Osteoblast (primary cell): Measurements from ENCODE around the gene CDH4. TPM values are rescaled to one million over a fixed set of nuclear protein-coding genes. Genes with fewer than 3 reads are reported as not detected.

Experiments
- DNase-seq: peaks from one replicate; pipeline ENCODE4 v3.0.0; 2011; ENCODE audit warnings: low spot score, mixed read lengths; ENCODE audit not compliant: insufficient read length; ENCODE audit errors: missing footprints
- H2AFZ ChIP-seq: 2 replicates; pipeline ENCODE4 v1.6.0; 2011; ENCODE audit warnings: mild to moderate bottlenecking, low read length
- H3K27ac ChIP-seq: 2 replicates; pipeline ENCODE4 v1.5.1; 2011; ENCODE audit warnings: mild to moderate bottlenecking, low read depth, low read length, moderate library complexity
- H3K27me3 ChIP-seq: 2 replicates; pipeline ENCODE4 v1.6.0; 2012; ENCODE audit warnings: mild to moderate bottlenecking, control low read depth, inconsistent platforms, low read length, moderate library complexity; ENCODE audit not compliant: insufficient read depth
- H3K36me3 ChIP-seq: 2 replicates; pipeline ENCODE4 v1.5.1; 2011; ENCODE audit warnings: mild to moderate bottlenecking, low read length, control low read depth, moderate library complexity; ENCODE audit not compliant: insufficient read depth
- H3K4me1 ChIP-seq: 2 replicates; pipeline ENCODE4 v1.5.1; 2011; ENCODE audit warnings: mild to moderate bottlenecking, low read length, control low read depth, moderate library complexity; ENCODE audit not compliant: insufficient read depth
- H3K4me2 ChIP-seq: 2 replicates; pipeline ENCODE4 v1.6.0; 2011; ENCODE audit warnings: mild to moderate bottlenecking, low read length; ENCODE audit not compliant: insufficient read depth
- H3K4me3 ChIP-seq: fragments of 200-600 bp; sonication (generic); 3 replicates; pipeline ENCODE4 v1.5.1; 2012; ENCODE audit warnings: mild to moderate bottlenecking, low read length, inconsistent platforms; ENCODE audit not compliant: insufficient read depth
- H3K79me2 ChIP-seq: 2 replicates; pipeline ENCODE4 v1.6.0; 2012; ENCODE audit warnings: mild to moderate bottlenecking, low read length, control low read depth, inconsistent platforms; ENCODE audit not compliant: insufficient read depth
- H3K9me3 ChIP-seq: 2 replicates; pipeline ENCODE4 v1.5.1; 2011; ENCODE audit warnings: low read depth, low read length, control low read depth
- H4K20me1 ChIP-seq: 2 replicates; pipeline ENCODE4 v1.6.0; 2012; ENCODE audit warnings: mild to moderate bottlenecking, low read length, control low read depth; ENCODE audit not compliant: insufficient read depth
- total RNA-seq: library from RNA; depleted of rRNA; stranded (reverse); fragments of >200 nt; gene quantifications from 2 replicates; pipeline ENCODE4 v1.2.3, GENCODE V29; 2012
- TF ChIP-seq, protein P1 (sequence below): IDR thresholded peaks from 2 replicates; pipeline ENCODE4 v1.5.1; 2011; ENCODE audit warnings: mild to moderate bottlenecking, low read depth, low read length, moderate library complexity; ENCODE audit errors: extremely low read depth

The CDH4 gene
- total RNA-seq, 1 donor: 1.1 TPM

DNA sequence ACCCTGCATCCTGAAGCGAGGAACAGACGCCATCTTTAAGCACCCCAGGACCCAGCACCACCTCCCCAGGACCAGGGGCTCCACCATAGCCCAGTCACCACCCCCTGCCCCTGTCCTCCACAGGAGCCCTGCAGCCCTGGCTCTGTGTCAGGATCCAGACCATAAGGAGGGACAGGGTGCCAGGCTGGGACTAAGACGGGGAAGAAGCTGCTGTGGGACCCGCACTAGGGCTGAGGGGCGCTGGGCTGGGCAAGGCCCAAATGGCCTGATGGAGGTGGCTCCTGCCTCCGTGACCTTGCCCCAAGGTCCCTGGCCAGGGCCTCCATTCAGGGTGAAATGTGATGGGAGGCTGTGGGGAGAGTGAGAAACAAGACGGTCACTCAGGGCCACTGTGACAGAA, 428.0 kb downstream of the CDH4 start:
- DNase-seq: no peak
- Histone ChIP-seq H2AFZ (no peak overlapping the region), H3K27me3 (no peaks in the 10 kb centered on the region), H3K9me3 (no peaks in the 10 kb centered on the region), H3K4me3 (no peak overlapping the region), H3K4me1 (no peaks in the 10 kb centered on the region), H3K4me2 (no peak overlapping the region), H3K36me3 (no peaks in the 10 kb centered on the region), H3K79me2 (no peaks in the 10 kb centered on the region), H4K20me1 (no peaks in the 10 kb centered on the region), H3K27ac (no peak overlapping the region)
- TF ChIP-seq, protein P1, sequence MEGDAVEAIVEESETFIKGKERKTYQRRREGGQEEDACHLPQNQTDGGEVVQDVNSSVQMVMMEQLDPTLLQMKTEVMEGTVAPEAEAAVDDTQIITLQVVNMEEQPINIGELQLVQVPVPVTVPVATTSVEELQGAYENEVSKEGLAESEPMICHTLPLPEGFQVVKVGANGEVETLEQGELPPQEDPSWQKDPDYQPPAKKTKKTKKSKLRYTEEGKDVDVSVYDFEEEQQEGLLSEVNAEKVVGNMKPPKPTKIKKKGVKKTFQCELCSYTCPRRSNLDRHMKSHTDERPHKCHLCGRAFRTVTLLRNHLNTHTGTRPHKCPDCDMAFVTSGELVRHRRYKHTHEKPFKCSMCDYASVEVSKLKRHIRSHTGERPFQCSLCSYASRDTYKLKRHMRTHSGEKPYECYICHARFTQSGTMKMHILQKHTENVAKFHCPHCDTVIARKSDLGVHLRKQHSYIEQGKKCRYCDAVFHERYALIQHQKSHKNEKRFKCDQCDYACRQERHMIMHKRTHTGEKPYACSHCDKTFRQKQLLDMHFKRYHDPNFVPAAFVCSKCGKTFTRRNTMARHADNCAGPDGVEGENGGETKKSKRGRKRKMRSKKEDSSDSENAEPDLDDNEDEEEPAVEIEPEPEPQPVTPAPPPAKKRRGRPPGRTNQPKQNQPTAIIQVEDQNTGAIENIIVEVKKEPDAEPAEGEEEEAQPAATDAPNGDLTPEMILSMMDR: no peak

DNA sequence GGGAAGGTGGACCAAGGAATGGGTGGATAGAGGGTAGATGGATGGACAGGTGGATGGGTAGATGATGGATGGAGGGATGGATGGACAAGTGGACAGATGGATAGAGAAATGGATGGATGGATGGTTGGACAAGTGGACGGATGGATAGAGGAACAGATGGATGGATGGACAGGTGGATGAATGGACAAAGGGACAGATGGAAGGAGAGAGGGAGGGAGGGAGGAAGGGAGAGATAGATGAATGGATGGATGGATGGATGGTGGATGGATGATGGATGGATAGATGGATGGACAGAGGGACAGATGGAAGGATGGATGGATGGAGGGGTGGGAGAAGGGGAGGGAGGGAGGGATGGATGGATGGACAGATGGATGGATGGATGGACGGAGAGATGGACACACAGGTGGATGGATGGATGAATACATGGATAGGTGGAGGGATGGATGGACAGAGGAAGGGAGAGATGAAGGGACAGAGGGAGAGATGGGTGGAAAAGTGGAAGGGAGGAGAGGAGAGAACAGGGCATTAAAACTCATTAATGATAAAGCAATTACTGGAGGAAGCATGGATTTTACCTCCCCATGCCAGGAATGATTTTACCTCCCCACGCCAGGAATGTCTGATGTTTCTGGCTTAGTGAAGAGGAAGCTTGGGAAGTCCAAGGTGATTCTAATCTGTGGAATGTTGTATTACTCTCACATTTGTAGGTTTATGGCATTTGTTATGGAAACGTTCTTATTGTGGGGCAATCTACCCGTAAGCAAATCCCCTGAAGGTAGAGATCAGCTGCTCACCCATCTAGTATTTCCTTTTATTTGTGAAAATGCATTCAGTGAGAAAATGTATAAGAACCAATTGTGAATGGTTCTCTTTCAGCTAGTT, 430.3 kb downstream of the CDH4 start:
- no peaks in the 10 kb centered on the region for H4K20me1 ChIP-seq
- TF ChIP-seq, protein P1: no peak
- no peak overlapping the region for H3K4me2 ChIP-seq
- DNase-seq: no peak
- H3K36me3 ChIP-seq: no peaks in the 10 kb centered on the region
- no peak overlapping the region for H3K27ac ChIP-seq
- H3K27me3 ChIP-seq: no peaks in the 10 kb centered on the region
- no peak overlapping the region for H2AFZ ChIP-seq
- no peaks in the 10 kb centered on the region for H3K79me2 ChIP-seq
- H3K4me3 ChIP-seq: no peak overlapping the region
- no peaks in the 10 kb centered on the region for H3K4me1 ChIP-seq
- H3K9me3 ChIP-seq: no peaks in the 10 kb centered on the region

- no peaks in the 10 kb centered on the region for H3K36me3 ChIP-seq
- no peak overlapping the region for H3K4me3 ChIP-seq
- TF ChIP-seq, protein P1: no peak
- no peaks in the 10 kb centered on the region for H4K20me1 ChIP-seq
- H2AFZ ChIP-seq: no peak overlapping the region
- no peaks in the 10 kb centered on the region for H3K9me3 ChIP-seq
- no peak overlapping the region for H3K27ac ChIP-seq
- no peaks in the 10 kb centered on the region for H3K79me2 ChIP-seq
- H3K4me2 ChIP-seq: no peak overlapping the region
- no peaks in the 10 kb centered on the region for H3K27me3 ChIP-seq
- no peaks in the 10 kb centered on the region for H3K4me1 ChIP-seq
- no peak for DNase-seq
Observed at GRCh38 chr20:61682996-61683681, 431.1 kb downstream of the CDH4 start.

- Histone ChIP-seq H3K79me2 (no peaks in the 10 kb centered on the region), H3K36me3 (no peaks in the 10 kb centered on the region), H3K4me2 (no peak overlapping the region), H4K20me1 (no peaks in the 10 kb centered on the region), H2AFZ (no peak overlapping the region), H3K9me3 (no peaks in the 10 kb centered on the region), H3K27ac (no peak overlapping the region), H3K4me1 (no peaks in the 10 kb centered on the region), H3K27me3 (no peaks in the 10 kb centered on the region), H3K4me3 (no peak overlapping the region)
- TF ChIP-seq, protein P1: no peak
- no peak for DNase-seq
Observed at GRCh38 chr20:61683721-61684120, 431.7 kb downstream of the CDH4 start.
